Fibroblast of the aortic adventitia (primary cell): Measurements from ENCODE around the gene LIPC. TPM values are rescaled to one million over a fixed set of nuclear protein-coding genes. Genes with fewer than 3 reads are reported as not detected.
A peak's percentile ranks its signal among the peaks of the same experiment; 100 is the strongest.

ENCODE experiments used
- DNase-seq: peaks from one replicate; pipeline ENCODE4 v3.0.0-alpha.2; 2010; ENCODE audit warnings: low read depth
- H3K4me3 ChIP-seq: 2 replicates; pipeline ENCODE4 v1.5.1; 2011; ENCODE audit warnings: low read depth, mild to moderate bottlenecking, control low read depth, low read length, moderate library complexity
- CTCF ChIP-seq: IDR thresholded peaks from 2 replicates; pipeline ENCODE4 v1.5.1; 2011; ENCODE audit warnings: mild to moderate bottlenecking, low read length, control low read depth, inconsistent platforms; ENCODE audit not compliant: insufficient read depth
- total RNA-seq: library from RNA; depleted of rRNA; stranded (reverse); fragments of >200 nt; gene quantifications from 2 replicates; pipeline ENCODE4 v1.2.3, GENCODE V29; 2012; ENCODE audit warnings: low replicate concordance

The LIPC gene
- total RNA-seq, 1 donor: 0.90 TPM

GRCh38 chr15:58430224-58430787 lies 1.5 kb upstream of the LIPC start:
- no peak for TF ChIP-seq CTCF
- H3K4me3 ChIP-seq: no peak overlapping the region
- DNase-seq: no peak

- no peak for TF ChIP-seq CTCF
- no peak overlapping the region for H3K4me3 ChIP-seq
- DNase-seq: peak; percentile 76
Measured at GRCh38 chr15:58432401-58432800, 610 bp downstream of the LIPC start.

GRCh38 chr15:58433597-58434333 lies 2.0 kb downstream of the LIPC start:
- peak; percentile 50 for DNase-seq
- no peak for TF ChIP-seq CTCF

GRCh38 chr15:58434334-58434875 lies 2.6 kb downstream of the LIPC start:
- H3K4me3 ChIP-seq: no peak overlapping the region
- no peak for DNase-seq
- no peak for TF ChIP-seq CTCF

More at GRCh38 chr15:58433597-58434333, 2.0 kb downstream of the LIPC start:
- H3K4me3 ChIP-seq: no peak overlapping the region

- TF ChIP-seq CTCF: no peak
- no peak for DNase-seq
Measured at GRCh38 chr15:58436552-58436951, 4.8 kb downstream of the LIPC start.

GRCh38 chr15:58437531-58438105 lies 5.8 kb downstream of the LIPC start:
- no peak overlapping the region for H3K4me3 ChIP-seq
- no peak for DNase-seq
- no peak for TF ChIP-seq CTCF

More at GRCh38 chr15:58436552-58436951, 4.8 kb downstream of the LIPC start:
- no peak overlapping the region for H3K4me3 ChIP-seq
